OCI-LY1 (cell line): Measurements from ENCODE around the gene C17orf67.

ENCODE experiments used
- H2AFZ ChIP-seq: fragments of 200-600 bp; sonication (generic), shearing (Covaris generic); 2 replicates; pipeline ENCODE4 v1.6.0; 2014; ENCODE audit warnings: antibody characterized with exemption, mild to moderate bottlenecking, low read length
- H3F3A ChIP-seq: fragments of 200-600 bp; sonication (generic), shearing (Covaris generic); 2 replicates; pipeline ENCODE4 v1.6.0; 2014; ENCODE audit warnings: mild to moderate bottlenecking, antibody characterized with exemption, low read length, moderate library complexity; ENCODE audit not compliant: insufficient read depth
- H3K27ac ChIP-seq: fragments of 200-600 bp; sonication (generic); 2 replicates; pipeline ENCODE4 v1.5.1; 2014; ENCODE audit warnings: low read length, mixed run types, mild to moderate bottlenecking, low read depth; ENCODE audit not compliant: poor library complexity, severe bottlenecking
- H3K27me3 ChIP-seq: fragments of 200-600 bp; sonication (generic); 2 replicates; pipeline ENCODE4 v1.6.0; 2014; ENCODE audit warnings: antibody characterized with exemption, mild to moderate bottlenecking, low read length, moderate library complexity; ENCODE audit not compliant: insufficient read depth
- H3K36me3 ChIP-seq: fragments of 200-600 bp; sonication (generic); 2 replicates; pipeline ENCODE4 v1.6.1; 2014; ENCODE audit warnings: mild to moderate bottlenecking, antibody characterized with exemption, low read length, moderate library complexity, mixed read lengths; ENCODE audit not compliant: insufficient read depth
- H3K4me1 ChIP-seq: fragments of 200-600 bp; sonication (generic); 2 replicates; pipeline ENCODE4 v1.5.1; 2014; ENCODE audit warnings: mild to moderate bottlenecking, low read length, moderate library complexity; ENCODE audit not compliant: insufficient read depth, severe bottlenecking
- H3K4me2 ChIP-seq: fragments of 200-600 bp; sonication (generic), shearing (Covaris generic); 2 replicates; pipeline ENCODE4 v1.6.1; 2014; ENCODE audit warnings: low read length
- H3K4me3 ChIP-seq: fragments of 200-600 bp; sonication (generic); 2 replicates; pipeline ENCODE4 v1.5.1; 2014; ENCODE audit warnings: low read length, low read depth, mild to moderate bottlenecking, mixed read lengths; ENCODE audit not compliant: poor library complexity, severe bottlenecking
- H3K79me2 ChIP-seq: fragments of 200-600 bp; shearing (Covaris generic); 2 replicates; pipeline ENCODE4 v1.6.1; 2016; ENCODE audit warnings: mixed run types, low read length, mixed read lengths; ENCODE audit not compliant: insufficient read depth
- H3K9ac ChIP-seq: fragments of 200-600 bp; sonication (generic), shearing (Covaris generic); 2 replicates; pipeline ENCODE4 v1.6.1; 2014; ENCODE audit warnings: mild to moderate bottlenecking, low read length, mixed read lengths
- H3K9me2 ChIP-seq: fragments of 200-600 bp; sonication (generic), shearing (Covaris generic); 2 replicates; pipeline ENCODE4 v1.6.1; 2014; ENCODE audit warnings: low read depth, mild to moderate bottlenecking, low read length, mixed read lengths
- H3K9me3 ChIP-seq: fragments of 200-600 bp; shearing (Covaris generic); 2 replicates; pipeline ENCODE4 v1.6.1; 2014; ENCODE audit warnings: low read length, mixed read lengths
- H4K20me1 ChIP-seq: fragments of 200-600 bp; sonication (generic), shearing (Covaris generic); 2 replicates; pipeline ENCODE4 v1.6.0; 2016; ENCODE audit warnings: mild to moderate bottlenecking, low read length; ENCODE audit not compliant: insufficient read depth
- EZH2 ChIP-seq: fragments of 200-600 bp; sonication (generic), shearing (Covaris generic); IDR thresholded peaks from 2 replicates; pipeline ENCODE4 v1.8.0; 2017; ENCODE audit warnings: borderline replicate concordance, mixed run types, mild to moderate bottlenecking, antibody characterized with exemption, low read length, moderate library complexity, mixed read lengths
- TF ChIP-seq, protein P1 (sequence below): fragments of 200-600 bp; sonication (generic), shearing (Covaris generic); IDR thresholded peaks from 2 replicates; pipeline ENCODE4 v1.5.1; 2017; ENCODE audit warnings: mild to moderate bottlenecking, antibody characterized with exemption, low read length, moderate library complexity, mixed read lengths

C17orf67 gene

DNA sequence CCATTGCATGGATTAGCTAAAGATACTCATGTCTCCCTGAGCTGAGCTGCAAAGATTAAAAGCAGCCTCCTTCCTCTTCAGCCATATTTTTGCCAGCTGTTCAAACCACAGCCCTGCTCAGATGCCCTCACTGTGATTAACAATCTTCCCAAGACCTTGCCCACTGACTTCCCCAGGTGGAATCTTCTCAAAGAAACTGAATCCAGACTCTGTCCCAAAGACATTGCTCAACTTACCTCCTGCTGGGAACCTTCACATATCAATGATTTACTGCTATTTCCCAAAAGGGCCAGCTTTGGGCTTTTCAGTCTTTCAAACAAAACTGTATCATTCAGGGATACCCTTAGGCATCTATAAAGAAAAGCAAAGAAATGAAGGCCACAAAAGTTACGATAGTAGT lies 9.2 kb downstream of the C17orf67 start:
- H3K9me3 ChIP-seq, result no peaks in the 10 kb centered on the region
- no peaks in the 10 kb centered on the region for H4K20me1 ChIP-seq
- H3K27ac ChIP-seq, result no peak overlapping the region
- no peak overlapping the region for H2AFZ ChIP-seq
- H3K9ac ChIP-seq, result no peak overlapping the region
- TF ChIP-seq EZH2, result no peak
- TF ChIP-seq, protein P1, sequence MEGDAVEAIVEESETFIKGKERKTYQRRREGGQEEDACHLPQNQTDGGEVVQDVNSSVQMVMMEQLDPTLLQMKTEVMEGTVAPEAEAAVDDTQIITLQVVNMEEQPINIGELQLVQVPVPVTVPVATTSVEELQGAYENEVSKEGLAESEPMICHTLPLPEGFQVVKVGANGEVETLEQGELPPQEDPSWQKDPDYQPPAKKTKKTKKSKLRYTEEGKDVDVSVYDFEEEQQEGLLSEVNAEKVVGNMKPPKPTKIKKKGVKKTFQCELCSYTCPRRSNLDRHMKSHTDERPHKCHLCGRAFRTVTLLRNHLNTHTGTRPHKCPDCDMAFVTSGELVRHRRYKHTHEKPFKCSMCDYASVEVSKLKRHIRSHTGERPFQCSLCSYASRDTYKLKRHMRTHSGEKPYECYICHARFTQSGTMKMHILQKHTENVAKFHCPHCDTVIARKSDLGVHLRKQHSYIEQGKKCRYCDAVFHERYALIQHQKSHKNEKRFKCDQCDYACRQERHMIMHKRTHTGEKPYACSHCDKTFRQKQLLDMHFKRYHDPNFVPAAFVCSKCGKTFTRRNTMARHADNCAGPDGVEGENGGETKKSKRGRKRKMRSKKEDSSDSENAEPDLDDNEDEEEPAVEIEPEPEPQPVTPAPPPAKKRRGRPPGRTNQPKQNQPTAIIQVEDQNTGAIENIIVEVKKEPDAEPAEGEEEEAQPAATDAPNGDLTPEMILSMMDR, result no peak
- no peaks in the 10 kb centered on the region for H3K4me1 ChIP-seq
- no peaks in the 10 kb centered on the region for H3K9me2 ChIP-seq
- no peaks in the 10 kb centered on the region for H3K27me3 ChIP-seq
- no peak overlapping the region for H3K4me2 ChIP-seq
- peaks cover 4% of the 10 kb centered on the region; the same call in 1 of the 2 replicates for H3F3A ChIP-seq
- H3K4me3 ChIP-seq, result no peak overlapping the region
- H3K79me2 ChIP-seq, result no peaks in the 10 kb centered on the region
- H3K36me3 ChIP-seq, result no peaks in the 10 kb centered on the region; the same call in 1 of the 2 replicates

- Histone ChIP-seq H3K9me2 (no peaks in the 10 kb centered on the region), H3K27me3 (no peaks in the 10 kb centered on the region), H3K27ac (no peak overlapping the region), H3K79me2 (no peaks in the 10 kb centered on the region), H3K9ac (no peak overlapping the region), H4K20me1 (no peaks in the 10 kb centered on the region), H3K4me3 (no peak overlapping the region), H2AFZ (no peak overlapping the region), H3K4me1 (no peaks in the 10 kb centered on the region), H3K36me3 (no peaks in the 10 kb centered on the region; the same call in 1 of the 2 replicates), H3K4me2 (no peak overlapping the region), H3K9me3 (no peaks in the 10 kb centered on the region), H3F3A (peaks cover 4% of the 10 kb centered on the region; the same call in 1 of the 2 replicates)
- TF ChIP-seq, protein P1, result no peak
- TF ChIP-seq EZH2, result no peak
These were observed 9.9 kb downstream of the C17orf67 start for GRCh38 chr17:56823848-56824247.

- Histone ChIP-seq H3K27me3 (no peaks in the 10 kb centered on the region), H3K9me3 (no peaks in the 10 kb centered on the region)
These were observed 11.0 kb downstream of the C17orf67 start for GRCh38 chr17:56822725-56823124.

More at GRCh38 chr17:56822725-56823124, 11.0 kb downstream of the C17orf67 start:
- H3K27ac ChIP-seq, result no peak overlapping the region
- no peak overlapping the region for H3K4me2 ChIP-seq
- H3K79me2 ChIP-seq, result no peaks in the 10 kb centered on the region
- H3F3A ChIP-seq, result peaks cover 4% of the 10 kb centered on the region; the same call in 1 of the 2 replicates
- no peaks in the 10 kb centered on the region for H3K9me2 ChIP-seq
- no peaks in the 10 kb centered on the region for H4K20me1 ChIP-seq
- no peak overlapping the region for H3K9ac ChIP-seq
- H3K4me3 ChIP-seq, result no peak overlapping the region
- no peaks in the 10 kb centered on the region for H3K4me1 ChIP-seq
- no peak overlapping the region for H2AFZ ChIP-seq
- H3K36me3 ChIP-seq, result no peaks in the 10 kb centered on the region; the same call in 1 of the 2 replicates
- TF ChIP-seq, protein P1, result no peak
- TF ChIP-seq EZH2, result no peak
